ENCODE measurements around the gene SLC8A3.

Gene SLC8A3

DNA sequence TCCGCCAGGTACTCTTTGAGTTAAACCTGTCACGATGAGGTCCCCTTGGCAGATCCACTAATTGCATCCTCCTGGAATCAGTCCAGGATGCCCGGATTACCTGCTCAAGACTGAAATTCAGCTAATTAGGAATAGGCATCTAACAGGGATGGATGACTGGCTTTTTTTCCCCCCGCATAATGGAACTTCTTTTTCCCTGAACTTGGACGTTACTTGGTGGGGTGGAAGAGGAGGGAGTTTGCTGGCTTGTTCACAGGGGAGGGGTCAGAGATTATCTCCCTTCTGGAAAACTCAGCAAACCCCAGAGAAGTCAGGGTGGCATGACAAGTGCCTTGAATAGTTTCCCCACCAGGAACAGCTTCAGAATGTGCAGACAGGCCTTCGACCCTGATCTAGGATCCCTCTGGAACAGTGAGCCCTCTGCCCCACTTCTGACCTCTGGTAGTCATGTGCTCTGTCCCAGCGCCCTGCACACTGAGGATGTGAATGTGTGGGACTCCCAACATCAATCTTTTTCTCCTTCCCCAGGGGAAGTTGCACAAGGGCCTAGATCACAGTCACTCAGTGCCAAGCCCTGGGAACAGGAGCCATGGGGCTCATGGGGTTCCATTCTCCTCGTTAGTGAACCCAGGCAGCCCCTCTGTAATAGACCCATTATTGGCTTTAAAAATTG is 167.1 kb downstream of the SLC8A3 start:
- TF ChIP-seq, protein P1, sequence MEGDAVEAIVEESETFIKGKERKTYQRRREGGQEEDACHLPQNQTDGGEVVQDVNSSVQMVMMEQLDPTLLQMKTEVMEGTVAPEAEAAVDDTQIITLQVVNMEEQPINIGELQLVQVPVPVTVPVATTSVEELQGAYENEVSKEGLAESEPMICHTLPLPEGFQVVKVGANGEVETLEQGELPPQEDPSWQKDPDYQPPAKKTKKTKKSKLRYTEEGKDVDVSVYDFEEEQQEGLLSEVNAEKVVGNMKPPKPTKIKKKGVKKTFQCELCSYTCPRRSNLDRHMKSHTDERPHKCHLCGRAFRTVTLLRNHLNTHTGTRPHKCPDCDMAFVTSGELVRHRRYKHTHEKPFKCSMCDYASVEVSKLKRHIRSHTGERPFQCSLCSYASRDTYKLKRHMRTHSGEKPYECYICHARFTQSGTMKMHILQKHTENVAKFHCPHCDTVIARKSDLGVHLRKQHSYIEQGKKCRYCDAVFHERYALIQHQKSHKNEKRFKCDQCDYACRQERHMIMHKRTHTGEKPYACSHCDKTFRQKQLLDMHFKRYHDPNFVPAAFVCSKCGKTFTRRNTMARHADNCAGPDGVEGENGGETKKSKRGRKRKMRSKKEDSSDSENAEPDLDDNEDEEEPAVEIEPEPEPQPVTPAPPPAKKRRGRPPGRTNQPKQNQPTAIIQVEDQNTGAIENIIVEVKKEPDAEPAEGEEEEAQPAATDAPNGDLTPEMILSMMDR (IDR thresholded peaks at IDR 0.05; ENCODE audit: borderline replicate concordance, insufficient read depth, low read depth, low read length), result no peak
- no peak overlapping the region for H3K4me3 ChIP-seq (ENCODE audit: low read depth, low read length)

DNA sequence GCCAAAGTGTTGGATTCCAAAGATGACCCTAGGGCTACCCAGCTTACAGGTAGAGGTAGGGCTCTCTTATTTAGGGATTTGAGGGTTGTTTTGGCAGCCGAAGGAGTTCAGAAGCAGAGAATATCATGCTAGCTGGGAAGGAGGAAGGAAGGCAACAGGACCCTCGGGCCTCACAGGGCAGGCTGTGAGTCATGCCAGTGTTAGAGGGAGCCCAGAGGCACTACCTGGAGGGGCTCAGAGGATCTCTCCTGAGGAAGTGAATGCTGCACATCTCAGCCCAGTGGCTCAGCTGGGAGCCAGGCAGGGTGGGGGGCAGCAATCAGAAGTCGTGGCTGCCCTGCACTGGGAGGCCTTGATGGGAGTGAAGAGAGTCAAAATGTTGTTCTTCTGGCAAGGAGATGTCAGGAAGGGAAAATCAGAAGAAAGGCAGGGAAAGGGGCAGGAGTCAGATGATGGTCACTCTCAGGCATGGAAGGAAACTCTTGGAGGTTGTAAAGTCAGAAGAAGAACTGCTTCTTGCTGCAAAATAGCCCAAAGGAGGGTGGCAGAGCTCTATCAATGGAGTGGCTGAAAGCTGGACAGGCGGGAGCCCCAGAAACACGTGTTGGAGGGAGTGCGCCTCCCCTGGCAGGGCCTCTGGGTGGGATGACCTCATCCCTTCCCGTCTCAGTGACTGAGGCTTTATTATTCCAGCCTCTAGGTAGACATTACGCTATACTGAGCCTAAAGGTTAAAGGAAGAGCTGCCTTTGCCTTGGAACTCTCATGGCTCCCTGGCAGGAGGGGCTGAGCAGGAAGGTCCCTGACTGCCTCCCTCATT is 168.2 kb downstream of the SLC8A3 start:
- TF ChIP-seq, protein P1 (IDR thresholded peaks at IDR 0.05; ENCODE audit: borderline replicate concordance, insufficient read depth, low read depth, low read length), result no peak
- no peak overlapping the region for H3K4me3 ChIP-seq (ENCODE audit: low read depth, low read length)

DNA sequence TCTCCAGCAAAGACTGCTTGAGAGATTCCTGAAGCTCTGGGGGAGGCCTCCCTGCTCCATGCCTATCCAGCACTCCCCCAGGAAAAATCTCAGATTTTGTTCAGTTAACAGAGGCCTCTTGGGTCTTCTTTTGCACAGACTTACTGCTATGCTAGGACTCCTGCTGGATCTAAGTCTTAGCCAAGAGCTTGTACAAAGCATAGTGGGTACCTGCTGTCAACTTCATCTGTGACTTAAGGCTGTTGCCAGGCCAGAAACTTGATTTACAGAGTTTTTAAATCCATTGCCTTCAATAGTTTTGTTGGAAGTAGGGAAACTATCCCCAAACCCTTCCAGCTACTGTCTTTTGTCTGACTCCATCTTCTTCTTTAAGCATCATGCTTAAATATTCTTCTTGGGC is 169.1 kb downstream of the SLC8A3 start:
- TF ChIP-seq, protein P1 (IDR thresholded peaks at IDR 0.05; ENCODE audit: borderline replicate concordance, insufficient read depth, low read depth, low read length), result no peak
- H3K4me3 ChIP-seq (ENCODE audit: low read depth, low read length), result no peak overlapping the region

DNA sequence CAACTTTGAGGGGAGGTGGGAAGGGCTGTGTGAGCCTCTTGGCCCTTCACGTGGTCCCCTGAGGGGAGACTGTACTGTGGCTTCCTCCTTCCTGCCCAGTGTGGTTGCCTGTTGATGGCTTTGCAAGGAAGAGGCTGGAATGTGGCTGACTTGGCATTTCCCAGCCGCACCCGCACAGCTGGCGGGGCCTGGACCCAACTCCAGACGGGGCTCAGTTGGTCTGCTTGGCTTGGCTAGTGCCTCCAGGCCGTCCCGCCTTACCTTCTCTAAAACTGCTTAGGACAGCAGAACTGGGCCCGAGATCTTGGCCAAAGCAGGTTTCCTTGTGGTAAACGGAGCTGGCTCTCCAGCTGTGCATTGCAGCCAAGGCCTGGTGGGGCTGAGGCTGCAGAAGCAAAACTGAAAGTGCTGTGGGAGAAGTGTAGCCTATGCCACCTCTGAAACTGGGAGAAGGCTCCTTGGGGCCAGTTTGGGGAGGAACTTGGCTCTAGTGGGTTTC is 170.0 kb downstream of the SLC8A3 start:
- TF ChIP-seq, protein P1 (IDR thresholded peaks at IDR 0.05; ENCODE audit: borderline replicate concordance, insufficient read depth, low read depth, low read length), result no peak
- no peak overlapping the region for H3K4me3 ChIP-seq (ENCODE audit: low read depth, low read length)

DNA sequence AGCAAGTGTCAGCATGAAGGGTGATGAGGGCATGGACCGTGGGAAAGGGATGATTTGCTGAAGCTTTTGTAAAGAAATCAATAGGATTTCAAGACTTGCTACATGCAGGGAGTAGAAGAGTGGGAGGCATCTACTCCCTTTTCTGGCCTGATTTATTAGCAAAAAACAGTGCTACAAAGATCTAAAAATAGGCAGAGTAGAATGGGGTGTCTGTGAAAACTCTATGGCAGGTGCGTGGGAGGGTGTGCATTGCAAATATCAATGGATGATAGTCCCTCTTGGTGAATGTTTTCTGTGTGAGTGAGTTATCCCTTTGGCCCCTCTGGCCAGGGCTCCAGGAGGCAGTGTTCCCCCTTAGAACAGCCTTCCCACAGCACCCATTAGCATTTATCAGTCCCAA is 170.5 kb downstream of the SLC8A3 start:
- no peak overlapping the region for H3K4me3 ChIP-seq (ENCODE audit: low read depth, low read length)
- TF ChIP-seq, protein P1 (IDR thresholded peaks at IDR 0.05; ENCODE audit: borderline replicate concordance, insufficient read depth, low read depth, low read length), result no peak

DNA sequence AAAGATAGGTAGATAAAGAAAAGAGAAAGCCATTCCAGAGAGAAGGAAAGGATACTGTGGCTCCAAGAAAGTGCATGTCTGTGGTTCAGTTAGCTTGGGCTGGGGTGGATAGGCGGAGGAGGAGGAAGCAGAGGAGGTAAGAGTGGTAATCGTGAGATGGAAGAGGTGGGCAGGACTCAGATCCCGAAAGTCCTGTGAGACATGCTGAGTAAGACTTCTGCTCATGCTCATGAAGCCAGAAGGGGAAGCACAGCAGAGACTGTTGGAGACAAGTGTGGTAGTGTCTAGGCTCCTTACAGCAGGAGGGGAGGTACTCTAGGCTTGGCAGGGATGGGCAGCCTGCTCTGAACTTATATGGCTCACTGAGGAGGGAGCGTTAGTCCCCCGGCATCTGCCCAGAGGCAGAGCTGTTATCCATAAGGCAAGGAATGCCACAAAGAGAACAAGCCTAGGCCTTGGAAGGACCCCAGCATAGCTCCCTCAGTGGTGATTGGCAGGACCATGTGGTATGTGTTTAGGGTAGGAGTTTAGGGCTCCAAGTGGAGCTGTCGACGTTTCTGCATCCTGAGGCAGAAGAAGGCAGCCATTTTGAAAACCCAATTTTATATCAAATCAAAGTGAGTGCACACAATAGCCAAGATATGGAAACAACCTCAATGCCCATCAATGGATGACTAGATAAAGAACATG is 174.2 kb downstream of the SLC8A3 start:
- no peak overlapping the region for H3K4me3 ChIP-seq (ENCODE audit: low read depth, low read length)
- TF ChIP-seq, protein P1 (IDR thresholded peaks at IDR 0.05; ENCODE audit: borderline replicate concordance, insufficient read depth, low read depth, low read length), result no peak

All from GM12875 (cell line).